ENCODE data around the gene MARK4.

DNA sequence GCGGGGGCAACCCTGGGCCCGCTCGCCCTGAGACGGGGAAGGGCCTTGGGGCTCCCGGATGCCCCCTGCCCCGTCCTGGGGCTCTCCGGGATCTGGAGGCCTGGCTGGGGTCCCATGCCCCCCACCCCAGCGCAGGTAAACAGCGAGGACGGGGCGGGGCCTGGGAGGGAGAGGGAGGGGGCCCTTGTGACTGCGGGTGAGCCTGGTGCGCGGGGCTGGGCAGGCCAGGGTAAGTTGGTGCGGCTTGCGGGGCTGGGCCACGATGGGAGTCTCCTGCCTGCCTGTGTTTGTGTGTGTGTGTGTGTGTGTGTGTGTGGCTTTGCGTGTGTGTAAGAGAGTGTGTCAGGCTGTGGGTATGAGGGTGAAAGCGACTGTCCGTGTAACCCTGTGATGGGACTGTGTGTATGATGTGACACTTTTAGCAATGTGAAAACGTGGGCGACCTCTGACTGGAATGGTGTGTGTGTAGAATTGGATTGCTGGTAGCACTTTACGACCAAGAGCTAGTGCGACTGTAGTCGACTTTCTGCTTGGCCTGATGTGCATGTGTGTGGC lies 89.9 kb downstream of the MARK4 start:
- TF ChIP-seq EP300 (IDR thresholded peaks at IDR 0.05) (no peak), POLR2AphosphoS5 (IDR thresholded peaks at IDR 0.05) (no peak)

Data from gastroesophageal sphincter (tissue), 2 donors.